OCI-LY7 (cell line): ENCODE results near the gene PPM1M.

Source experiments
- CTCF ChIP-seq: fragments of 200-600 bp; sonication (generic); conservative IDR thresholded peaks from 2 replicates; pipeline ENCODE4 v1.5.1; 2014; ENCODE audit warnings: mild to moderate bottlenecking, antibody characterized with exemption, low read length, moderate library complexity, mixed read lengths
- EZH2phosphoT487 ChIP-seq: fragments of 200-600 bp; sonication (generic); IDR thresholded peaks from 2 replicates; pipeline ENCODE4 v1.6.1; 2018; ENCODE audit warnings: low read depth, borderline replicate concordance, mild to moderate bottlenecking, mixed run types, antibody characterized with exemption, low read length, moderate library complexity, mixed read lengths

- TF ChIP-seq EZH2phosphoT487 (no peak), CTCF (no peak)
These were observed 683 bp downstream of the PPM1M start for GRCh38 chr3:52246264-52246620.
